Stomach (tissue), 4 donors: ENCODE results near the gene ABCA7.

ENCODE experiments used
- CTCF ChIP-seq, 7 experiments: fragments of 450-650 bp in 4 of 7; fragments of 200-600 bp in 3 of 7; sonication (generic) in 3 of 7; IDR thresholded peaks; one replicate each; pipeline ENCODE4 v1.5.1; 2016 to 2019; ENCODE audit warnings: antibody characterized with exemption in 7 of 7, control low read depth in 2 of 7, mild to moderate bottlenecking in 1 of 7
- EP300 ChIP-seq: sonication (generic); formaldehyde crosslinking; IDR thresholded peaks from one replicate; pipeline ENCODE4 v1.6.1; 2017; ENCODE audit warnings: antibody characterized with exemption
- POLR2A ChIP-seq, 4 donors: fragments of 450-650 bp; IDR thresholded peaks; one replicate each; pipeline ENCODE4 v1.6.1; 2016; ENCODE audit warnings: antibody characterized with exemption in 4 of 4, control low read depth in 2 of 4, mild to moderate bottlenecking in 1 of 4, moderate library complexity in 1 of 4
- POLR2AphosphoS5 ChIP-seq, 3 donors: sonication (generic); formaldehyde crosslinking; IDR thresholded peaks; one replicate each; pipeline ENCODE4 v1.6.1; 2016; ENCODE audit warnings: antibody characterized with exemption in 3 of 3

DNA sequence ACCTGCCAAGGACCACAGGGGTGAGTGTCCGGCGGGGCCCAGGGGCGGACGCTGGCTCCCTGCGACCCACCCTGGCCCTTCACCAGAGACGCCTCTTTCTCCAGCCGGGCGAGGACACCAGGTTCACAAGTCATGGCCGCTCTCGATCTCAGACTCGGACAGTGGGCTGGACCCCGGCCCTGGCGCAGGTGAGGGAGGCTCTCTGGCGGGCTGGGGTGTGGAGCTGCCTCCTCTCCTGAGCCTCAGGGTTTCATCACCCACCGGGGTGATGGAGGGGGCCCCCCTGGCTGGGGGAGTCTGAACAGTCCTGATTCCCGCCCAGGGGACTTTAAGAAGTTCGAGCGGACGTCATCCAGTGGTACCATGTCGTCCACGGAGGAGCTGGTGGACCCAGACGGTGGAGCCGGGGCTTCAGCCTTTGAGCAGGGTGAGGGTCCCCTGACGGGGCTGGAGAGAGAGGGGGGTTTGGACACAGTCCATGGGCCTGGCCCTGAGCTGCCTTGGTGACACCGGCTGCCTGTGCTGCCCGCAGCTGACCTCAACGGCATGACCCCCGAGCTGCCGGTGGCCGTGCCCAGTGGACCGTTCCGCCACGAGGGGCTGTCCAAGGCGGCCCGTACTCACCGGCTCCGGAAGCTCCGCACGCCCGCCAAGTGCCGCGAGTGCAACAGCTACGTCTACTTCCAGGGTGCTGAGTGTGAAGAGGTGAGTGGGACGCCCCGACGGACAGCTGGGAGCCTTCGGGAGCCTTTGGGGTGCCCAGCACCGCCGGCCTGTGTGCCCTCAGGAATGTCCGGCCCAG lies 40.7 kb downstream of the ABCA7 start:
- TF ChIP-seq CTCF (IDR thresholded peaks at IDR 0.05): no peak
- no peak for TF ChIP-seq POLR2A (IDR thresholded peaks at IDR 0.05)
- no peak for TF ChIP-seq POLR2AphosphoS5 (IDR thresholded peaks at IDR 0.05)
- no peak for TF ChIP-seq EP300
